Smooth muscle cell of the brain vasculature (primary cell): ENCODE results near the gene SYCE3.
"Not testable (repeated sequence)": the region's sequence is repeated elsewhere in the genome, so short reads cannot be mapped to it uniquely, and the experiment has no call there.

Experiments used
- DNase-seq: peaks from one replicate; pipeline ENCODE4 v3.0.0-alpha.2; 2012; ENCODE audit warnings: low read depth, low spot score

Gene SYCE3

GRCh38 chr22:50548921-50549790, 13.6 kb downstream of the SYCE3 start:
- no peak for DNase-seq

- DNase-seq = no peak
Observed at GRCh38 chr22:50548040-50548920, 14.4 kb downstream of the SYCE3 start.

GRCh38 chr22:50547263-50547985, 15.3 kb downstream of the SYCE3 start:
- DNase-seq = no peak

- DNase-seq = no peak
Observed at GRCh38 chr22:50546326-50547262, 16.1 kb downstream of the SYCE3 start.

GRCh38 chr22:50545522-50546325, 17.0 kb downstream of the SYCE3 start, which contains the start of gene KLHDC7B:
Gene KLHDC7B (plus strand): TSS chr22:50545899. CDS start chr22:50546244, 345 bp downstream.
- no peak for DNase-seq

- DNase-seq = no peak
Observed at GRCh38 chr22:50544746-50545253, 17.9 kb downstream of the SYCE3 start.

- no peak for DNase-seq
Observed at GRCh38 chr22:50544078-50544745, 18.5 kb downstream of the SYCE3 start.

- no peak for DNase-seq
Observed at GRCh38 chr22:50542416-50542927, 20.2 kb downstream of the SYCE3 start.

- not testable (repeated sequence) for DNase-seq
Observed at GRCh38 chr22:50541667-50542026, 21.1 kb downstream of the SYCE3 start.

- no peak for DNase-seq
Observed at GRCh38 chr22:50540381-50540780, 22.3 kb downstream of the SYCE3 start.

- DNase-seq = no peak
Observed at GRCh38 chr22:50537765-50538164, 25.0 kb downstream of the SYCE3 start.

GRCh38 chr22:50536226-50536625, 26.5 kb downstream of the SYCE3 start:
- no peak for DNase-seq

GRCh38 chr22:50535113-50535512, 27.6 kb downstream of the SYCE3 start:
- DNase-seq = no peak

GRCh38 chr22:50533856-50534711, 28.6 kb downstream of the SYCE3 start:
- not testable (repeated sequence) for DNase-seq

- DNase-seq = no peak
Observed at GRCh38 chr22:50532824-50533796, 29.6 kb downstream of the SYCE3 start.

- DNase-seq = no peak
Observed at GRCh38 chr22:50531962-50532674, 30.6 kb downstream of the SYCE3 start.
